Jurkat, Clone E6-1 (cell line): ENCODE data around the gene ZNF487.
"Not testable (repeated sequence)": the region's sequence is repeated elsewhere in the genome, so short reads cannot be mapped to it uniquely, and the experiment has no call there.

Source experiments
- DNase-seq: peaks from one replicate; pipeline ENCODE4 v3.0.0-alpha.2; 2011; ENCODE audit warnings: low read depth, low spot score
- H3K4me3 ChIP-seq: 2 replicates; pipeline ENCODE4 v1.5.1; 2011; ENCODE audit warnings: mild to moderate bottlenecking, low read length, control low read depth, moderate library complexity

Gene ZNF487

GRCh38 chr10:43402880-43403452 lies 33.9 kb upstream of the ZNF487 start:
- no peak overlapping the region for H3K4me3 ChIP-seq
- DNase-seq, result no peak

- DNase-seq, result no peak
- H3K4me3 ChIP-seq, result no peak overlapping the region; the same call in 1 of the 2 replicates
Measured at GRCh38 chr10:43403911-43404703, 32.8 kb upstream of the ZNF487 start.

DNA sequence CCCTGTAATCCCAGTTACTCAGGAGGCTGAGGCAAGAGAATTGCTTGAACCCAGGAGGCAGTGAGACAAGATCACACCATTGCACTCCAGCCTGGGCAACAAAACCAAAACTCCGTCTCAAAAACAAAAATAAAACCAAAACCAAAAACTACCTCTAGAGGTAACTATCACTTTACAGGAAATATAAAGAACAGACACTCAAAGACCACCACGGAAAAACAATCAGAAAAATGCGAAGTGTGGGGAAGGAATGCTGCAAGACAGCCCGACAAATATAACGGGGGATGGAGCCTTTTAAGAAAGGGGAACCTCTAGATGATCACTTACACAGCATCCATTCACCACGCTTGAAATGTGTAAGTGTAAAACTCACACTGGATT lies 32.2 kb upstream of the ZNF487 start:
- DNase-seq, result no peak
- peak overlapping the region; percentile 27 for H3K4me3 ChIP-seq

- H3K4me3 ChIP-seq, result peak overlapping the region; percentile 92
- DNase-seq, result no peak
Measured at GRCh38 chr10:43407148-43407575, 29.7 kb upstream of the ZNF487 start.

DNA sequence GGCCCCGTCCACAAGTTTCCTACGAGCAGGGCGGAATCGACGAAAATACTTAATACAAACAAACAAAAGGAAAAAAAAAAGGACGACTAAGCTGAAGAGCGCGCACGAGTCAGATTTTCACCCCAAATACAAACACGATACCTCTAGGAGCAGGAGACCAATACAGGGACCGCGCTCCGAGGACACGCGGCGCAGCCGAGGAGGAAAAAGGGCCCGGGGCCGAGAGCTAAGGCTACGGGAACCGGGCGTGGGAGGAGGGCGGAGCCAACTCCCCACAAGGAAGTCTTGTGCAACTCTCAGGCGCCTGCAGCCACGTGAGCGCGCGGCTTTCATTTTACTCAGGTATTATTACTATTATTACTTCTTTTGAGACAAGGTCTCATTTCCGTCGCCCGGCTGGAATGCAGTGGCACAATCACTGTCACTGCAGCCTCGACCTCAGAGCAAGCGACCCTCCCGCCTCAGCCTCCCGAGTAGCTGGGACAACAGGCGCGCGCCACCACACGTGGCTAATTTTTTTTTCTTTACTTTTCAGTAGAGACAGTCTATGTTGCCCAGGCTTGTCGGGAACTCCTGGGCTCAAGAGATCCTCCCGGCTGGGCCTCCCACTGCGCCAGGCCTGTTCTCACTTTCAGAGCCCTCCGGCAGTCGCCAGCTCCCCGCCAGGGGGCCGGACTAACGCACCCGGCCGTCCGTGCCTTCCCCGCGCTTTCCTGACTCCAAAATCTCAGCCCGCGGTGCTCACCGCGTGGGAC lies 29.2 kb upstream of the ZNF487 start:
- peak overlapping the region; percentile 92 for H3K4me3 ChIP-seq
- DNase-seq, result peak; percentile 88

GRCh38 chr10:43408331-43408709 lies 28.6 kb upstream of the ZNF487 start:
- DNase-seq, result no peak
- H3K4me3 ChIP-seq, result peak overlapping the region; percentile 92

DNA sequence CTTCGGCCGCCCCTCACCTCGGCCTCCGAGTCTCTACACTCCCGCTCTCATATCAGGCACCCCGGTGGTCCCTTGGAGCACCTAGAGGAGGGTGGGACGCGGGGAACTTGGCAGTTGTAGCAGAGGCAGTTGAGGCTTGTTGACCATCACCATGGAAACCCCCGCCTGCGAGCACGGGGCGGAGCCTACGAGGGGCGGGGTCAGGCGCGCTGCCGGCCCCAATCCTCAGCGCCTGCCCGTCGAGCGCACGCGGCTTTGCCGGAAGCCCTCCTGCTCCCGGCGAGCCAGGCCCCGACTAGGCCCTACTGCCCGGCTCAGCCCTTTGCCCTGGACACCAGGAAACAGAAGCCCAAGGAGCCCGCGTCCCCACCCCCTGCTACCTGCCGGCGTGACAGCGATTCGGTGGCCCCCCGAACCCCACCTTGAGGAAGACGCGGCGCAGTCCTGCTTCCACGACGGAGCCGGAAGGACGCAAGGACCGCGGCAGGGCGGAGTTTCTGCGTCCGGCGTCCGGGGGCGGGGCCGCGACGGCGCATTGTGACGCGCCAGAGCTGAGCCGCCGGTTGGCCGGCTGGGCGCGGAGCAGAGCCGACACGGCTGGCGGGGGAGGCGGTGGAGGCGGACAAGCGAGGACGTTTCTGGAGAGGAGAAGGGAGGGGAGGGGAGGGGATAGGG lies 28.1 kb upstream of the ZNF487 start, which contains the start of gene HNRNPF:
TSS of gene HNRNPF (minus strand) at position 477 of the 675 bp plus-strand sequence. CDS start 21,302 bp downstream, outside the sequence.
- DNase-seq, result peak; percentile 92
- H3K4me3 ChIP-seq, result peak within 1 kb of the TSS; percentile 92

GRCh38 chr10:43409385-43410109 lies 27.4 kb upstream of the ZNF487 start:
- DNase-seq, result peak; percentile 73
- peak overlapping the region; percentile 92 for H3K4me3 ChIP-seq

GRCh38 chr10:43410345-43410744 lies 26.6 kb upstream of the ZNF487 start:
- peak overlapping the region; percentile 92 for H3K4me3 ChIP-seq
- no peak for DNase-seq

GRCh38 chr10:43411536-43411935 lies 25.4 kb upstream of the ZNF487 start:
- no peak for DNase-seq
- no peak overlapping the region for H3K4me3 ChIP-seq

GRCh38 chr10:43415544-43415943 lies 21.4 kb upstream of the ZNF487 start:
- DNase-seq, result no peak
- H3K4me3 ChIP-seq, result no peak overlapping the region

- DNase-seq, result peak; percentile 92
- H3K4me3 ChIP-seq, result peak overlapping the region; percentile 48
Measured at GRCh38 chr10:43417950-43418768, 18.8 kb upstream of the ZNF487 start.

DNA sequence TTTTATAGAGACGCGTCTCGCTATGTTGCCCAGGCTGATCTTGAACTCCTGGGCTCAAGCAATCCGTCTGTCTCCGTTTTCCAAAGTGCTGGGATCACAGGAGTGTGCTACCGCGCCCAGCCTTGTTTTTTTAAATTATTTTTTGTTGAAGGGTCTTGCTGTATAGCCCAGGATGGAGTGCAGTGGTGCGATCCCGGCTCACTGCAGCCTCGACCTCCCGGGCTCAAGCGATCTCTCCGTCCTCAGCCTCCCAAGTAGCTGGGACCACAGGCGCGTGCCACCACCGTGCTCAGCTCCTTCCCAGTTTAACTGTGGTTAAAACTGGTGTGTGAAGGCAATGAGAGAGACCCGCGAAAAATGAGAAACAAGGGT lies 16.9 kb upstream of the ZNF487 start:
- no peak for DNase-seq
- H3K4me3 ChIP-seq, result peak overlapping the region; percentile 64

- DNase-seq, result peak; percentile 85
- peak overlapping the region; percentile 64 for H3K4me3 ChIP-seq
Measured at GRCh38 chr10:43420369-43421200, 16.3 kb upstream of the ZNF487 start.

GRCh38 chr10:43421201-43421507 lies 15.8 kb upstream of the ZNF487 start:
- DNase-seq, result no peak
- H3K4me3 ChIP-seq, result peak overlapping the region; percentile 64

- DNase-seq, result no peak
- H3K4me3 ChIP-seq, result no peak overlapping the region; the same call in 1 of the 2 replicates
Measured at GRCh38 chr10:43421519-43421918, 15.4 kb upstream of the ZNF487 start.

- H3K4me3 ChIP-seq, DNase-seq: not testable (repeated sequence)
Measured at GRCh38 chr10:43421944-43422343, 15.0 kb upstream of the ZNF487 start.
